Right kidney (tissue), 1 donor: ENCODE results near the gene EIF3L.

Experiments
- DNase-seq: peaks from one replicate; pipeline ENCODE4 v3.0.0-alpha.2; 2016

Gene EIF3L

GRCh38 chr22:37898441-37899181 lies 49.4 kb downstream of the EIF3L start:
- DNase-seq: no peak

GRCh38 chr22:37904572-37905533 lies 55.6 kb downstream of the EIF3L start:
- no peak for DNase-seq

- peak; percentile 76 for DNase-seq
These were observed 56.5 kb downstream of the EIF3L start, which contains the start of gene MICALL1 for GRCh38 chr22:37905534-37906363. MICALL1 (plus strand) TSS chr22:37906297; CDS start chr22:37906423, 126 bp downstream.

- no peak for DNase-seq
These were observed 57.3 kb downstream of the EIF3L start for GRCh38 chr22:37906364-37907008.

GRCh38 chr22:37907036-37907954 lies 58.1 kb downstream of the EIF3L start:
- DNase-seq: no peak

GRCh38 chr22:37909766-37910165 lies 60.5 kb downstream of the EIF3L start:
- DNase-seq: no peak

DNA sequence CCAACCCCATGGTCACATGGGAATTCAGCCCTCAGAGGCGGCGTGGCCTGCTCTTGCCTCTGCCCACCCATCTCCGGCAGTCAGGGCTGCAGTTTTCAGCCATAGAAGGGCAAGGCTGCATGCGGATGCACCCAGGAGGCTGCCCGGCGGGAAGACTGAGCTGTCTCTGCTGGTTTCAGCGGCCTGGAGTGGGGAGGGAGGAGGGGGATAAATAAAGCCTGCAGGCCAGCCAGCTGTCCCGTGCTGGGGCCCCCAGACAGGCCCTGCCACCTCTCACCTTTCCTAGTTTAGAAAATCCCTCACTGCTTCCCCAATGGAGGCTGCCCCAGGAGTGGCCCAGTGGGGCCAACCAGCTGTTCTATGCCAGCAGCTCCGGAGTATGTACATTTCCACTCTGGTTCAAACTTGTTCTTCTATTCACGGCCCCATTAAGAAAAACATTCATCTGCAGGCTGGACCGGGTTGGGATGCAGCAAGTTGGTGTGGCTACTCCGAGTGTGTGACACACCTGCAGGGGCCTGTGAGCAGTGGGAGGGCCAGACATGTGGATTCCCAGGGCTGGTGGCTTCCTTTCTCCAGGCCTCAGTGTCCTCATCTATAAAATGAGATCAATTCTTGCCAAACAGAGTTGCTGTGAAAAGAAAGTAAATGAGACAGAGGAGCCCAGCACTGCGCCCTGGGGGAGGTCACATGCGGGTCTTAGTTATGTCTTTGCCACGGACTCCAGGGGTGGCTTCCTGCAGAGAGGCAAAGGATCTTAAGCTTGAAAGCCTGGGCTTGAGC lies 61.9 kb downstream of the EIF3L start:
- DNase-seq: no peak

GRCh38 chr22:37911697-37912096 lies 62.5 kb downstream of the EIF3L start:
- DNase-seq: no peak

DNA sequence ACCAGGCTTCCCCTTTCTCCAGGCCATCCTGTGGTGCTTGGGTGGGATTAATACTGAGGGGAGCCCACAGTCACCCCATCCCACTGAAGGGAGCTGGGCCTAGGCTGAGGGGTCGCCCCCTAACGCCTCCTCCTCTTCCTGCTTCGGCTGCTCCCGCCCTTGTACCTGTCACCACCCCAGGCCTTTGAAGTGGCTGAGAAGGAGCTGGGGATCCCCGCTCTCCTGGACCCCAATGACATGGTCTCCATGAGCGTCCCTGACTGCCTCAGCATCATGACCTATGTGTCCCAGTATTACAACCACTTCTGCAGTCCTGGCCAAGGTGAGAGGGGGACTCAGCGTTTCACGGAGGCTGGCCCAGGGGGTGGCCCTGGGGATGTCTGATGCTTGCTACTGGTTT lies 63.0 kb downstream of the EIF3L start:
- no peak for DNase-seq

DNA sequence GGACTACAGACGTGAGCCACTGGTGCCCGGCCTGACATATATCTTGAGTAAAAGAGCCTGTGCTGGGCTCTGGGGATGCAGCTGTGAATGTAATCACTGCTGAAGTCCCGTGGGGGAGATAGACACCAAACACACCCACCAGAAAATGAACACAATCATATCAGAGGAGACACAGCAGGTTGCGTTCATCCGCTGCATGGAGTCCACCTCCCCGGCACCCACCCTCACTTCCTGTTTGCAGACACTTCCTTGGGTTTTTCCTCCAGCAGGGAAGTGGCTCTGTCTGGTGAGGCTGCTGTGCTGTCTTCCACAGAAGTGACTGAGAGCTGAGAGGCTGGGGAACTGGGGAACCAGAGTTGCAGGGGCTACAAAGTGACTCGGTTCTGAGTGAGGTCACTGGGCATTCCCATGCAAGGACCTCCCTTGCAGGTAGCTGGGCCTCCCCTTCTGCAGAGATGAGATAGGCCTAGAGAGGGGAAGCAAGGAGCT lies 64.1 kb downstream of the EIF3L start:
- DNase-seq: no peak

- no peak for DNase-seq
These were observed 67.1 kb downstream of the EIF3L start for GRCh38 chr22:37916311-37916710.

DNA sequence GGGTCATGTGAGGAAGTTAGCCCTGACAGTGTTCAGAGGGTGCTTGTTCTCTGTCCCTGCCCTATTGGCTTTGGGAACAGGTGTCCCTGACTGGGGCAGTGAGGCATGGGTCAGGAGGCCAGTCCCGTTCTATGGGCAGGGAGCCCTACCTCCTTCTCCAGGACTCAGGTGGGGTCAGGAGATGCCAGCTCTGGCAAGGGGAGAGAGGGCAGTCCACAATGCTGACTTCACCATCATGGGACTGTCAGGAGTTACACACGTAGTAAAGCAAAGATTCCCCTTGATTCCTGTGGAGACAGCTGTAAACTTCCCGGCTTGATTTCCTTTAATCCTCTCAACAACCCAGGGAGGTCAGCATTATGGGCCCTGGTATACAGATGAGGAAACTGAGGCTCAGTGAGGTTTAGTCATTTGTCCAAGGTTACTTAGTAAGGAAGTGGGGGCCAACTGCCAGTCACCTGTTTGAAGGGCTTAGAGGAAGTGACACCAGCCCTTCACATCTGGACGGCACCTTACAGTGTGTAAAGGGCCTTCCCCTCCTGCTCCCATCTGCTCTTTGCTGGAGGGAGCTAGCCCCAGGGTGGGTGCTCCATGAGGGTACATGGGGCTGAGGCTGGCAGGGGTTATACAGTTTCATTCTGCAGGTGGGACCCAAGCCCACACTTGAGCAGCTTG lies 68.8 kb downstream of the EIF3L start:
- no peak for DNase-seq

- peak; percentile 40 for DNase-seq
These were observed 69.5 kb downstream of the EIF3L start for GRCh38 chr22:37918580-37919270.

DNA sequence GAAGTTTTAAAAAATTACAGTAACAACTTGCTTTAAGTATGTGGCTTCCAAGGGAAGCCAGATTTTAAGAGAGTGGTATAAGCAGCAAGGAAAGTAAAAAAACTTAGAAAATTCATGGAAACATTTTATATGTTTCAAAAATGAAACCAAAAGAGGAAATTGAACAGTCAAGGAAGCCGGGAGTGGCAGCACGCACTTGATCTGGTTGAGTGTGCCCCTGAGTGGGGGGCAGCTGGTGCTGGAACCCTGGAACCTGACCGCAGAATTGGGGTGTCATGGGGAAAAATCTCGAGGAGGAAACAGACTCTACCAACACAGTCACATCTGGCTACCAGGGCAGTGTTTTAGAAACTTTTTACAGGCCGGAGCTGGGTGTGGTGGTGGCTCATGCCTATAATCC lies 70.9 kb downstream of the EIF3L start:
- DNase-seq: no peak

DNA sequence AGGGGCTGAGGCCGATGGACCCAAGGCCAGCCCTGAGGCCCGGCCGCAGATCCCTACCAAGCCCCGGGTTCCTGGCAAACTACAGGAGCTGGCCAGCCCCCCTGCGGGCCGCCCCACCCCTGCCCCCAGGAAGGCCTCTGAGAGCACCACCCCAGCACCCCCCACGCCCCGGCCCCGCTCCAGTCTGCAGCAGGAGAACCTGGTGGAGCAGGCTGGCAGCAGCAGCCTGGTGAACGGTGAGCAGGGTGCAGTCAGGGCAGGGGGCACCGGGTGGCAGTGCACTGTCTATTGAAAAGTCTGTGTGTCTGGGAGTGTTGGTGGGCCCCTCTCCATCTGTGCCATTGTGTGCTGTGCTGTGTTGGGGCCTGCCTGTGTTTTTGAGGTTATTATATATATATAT lies 73.0 kb downstream of the EIF3L start:
- DNase-seq: no peak

GRCh38 chr22:37923927-37924326 lies 74.7 kb downstream of the EIF3L start:
- no peak for DNase-seq

DNA sequence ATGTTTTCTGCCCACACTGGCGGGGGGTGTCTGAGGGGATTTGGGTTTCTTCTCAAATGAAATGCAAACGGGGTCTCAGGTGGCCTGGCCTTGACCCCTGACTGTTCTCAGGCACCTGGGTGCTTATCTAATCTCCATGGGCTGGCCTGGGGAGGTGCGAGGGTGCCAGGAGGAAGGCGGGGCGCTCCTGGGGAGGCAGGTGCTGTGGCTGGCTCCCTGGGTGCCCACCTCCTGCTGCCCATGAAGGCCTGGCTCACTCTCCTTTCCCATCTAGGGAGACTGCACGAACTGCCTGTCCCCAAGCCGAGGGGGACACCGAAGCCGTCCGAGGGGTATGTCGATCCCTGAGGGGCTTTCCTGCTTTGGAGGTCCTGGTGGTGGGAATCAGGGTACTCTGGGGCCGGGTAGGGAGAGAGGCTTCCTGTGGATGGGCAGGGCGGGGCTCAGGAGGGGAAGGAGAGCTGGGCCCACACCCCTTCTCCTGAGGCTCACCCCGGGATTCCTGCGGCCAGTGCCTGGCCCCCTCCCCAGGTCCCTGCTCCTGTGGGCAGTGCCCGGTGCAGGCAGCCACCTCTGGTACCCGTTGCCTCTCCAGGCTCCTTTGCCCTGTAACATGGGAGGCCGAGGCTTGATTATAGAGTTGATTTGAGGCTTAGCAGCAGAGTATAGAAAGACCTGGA lies 75.3 kb downstream of the EIF3L start:
- DNase-seq: no peak

DNA sequence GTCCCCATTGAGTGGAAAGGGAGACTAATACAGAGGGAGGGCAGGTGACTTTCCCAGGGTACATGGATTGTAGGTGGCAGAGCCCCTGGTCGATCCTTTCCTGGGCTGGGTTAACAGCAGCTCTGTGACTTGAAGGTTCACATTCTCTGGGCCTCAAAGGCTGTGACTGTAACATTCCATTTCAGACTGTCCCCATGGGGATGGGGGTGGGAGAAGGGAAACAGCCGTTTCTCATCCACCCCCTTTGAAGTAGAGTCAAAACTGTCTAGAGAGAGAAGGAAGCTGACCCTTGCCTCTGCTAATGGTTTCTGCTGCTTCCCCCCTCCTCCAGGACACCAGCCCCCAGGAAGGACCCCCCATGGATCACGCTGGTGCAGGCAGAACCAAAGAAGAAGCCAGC lies 76.1 kb downstream of the EIF3L start:
- no peak for DNase-seq
